Skeletal muscle cell (primary cell): Measurements from ENCODE around the gene ANKH.

ENCODE experiments used
- DNase-seq: peaks from one replicate; pipeline ENCODE4 v3.0.0-alpha.2; 2010; ENCODE audit warnings: low read depth
- H3K4me3 ChIP-seq: 2 replicates; pipeline ENCODE4 v1.5.1; 2011; ENCODE audit warnings: low read depth, mild to moderate bottlenecking, control low read depth, low read length, moderate library complexity

ANKH gene

GRCh38 chr5:14707811-14708390, 163.7 kb downstream of the ANKH start:
- H3K4me3 ChIP-seq = no peak overlapping the region
- DNase-seq = no peak

GRCh38 chr5:14706615-14707021, 165.0 kb downstream of the ANKH start:
- no peak for DNase-seq
- H3K4me3 ChIP-seq = no peak overlapping the region

- no peak for DNase-seq
- no peak overlapping the region for H3K4me3 ChIP-seq
Measured at GRCh38 chr5:14705556-14705955, 166.0 kb downstream of the ANKH start.

GRCh38 chr5:14702238-14702839, 169.2 kb downstream of the ANKH start:
- no peak overlapping the region for H3K4me3 ChIP-seq
- DNase-seq = no peak

- DNase-seq = no peak
- no peak overlapping the region for H3K4me3 ChIP-seq
Measured at GRCh38 chr5:14701556-14701955, 170.0 kb downstream of the ANKH start.

GRCh38 chr5:14700478-14701436, 170.8 kb downstream of the ANKH start:
- H3K4me3 ChIP-seq = no peak overlapping the region
- DNase-seq = no peak

- no peak for DNase-seq
- H3K4me3 ChIP-seq = no peak overlapping the region
Measured at GRCh38 chr5:14699807-14700400, 171.7 kb downstream of the ANKH start.

- no peak overlapping the region for H3K4me3 ChIP-seq
- no peak for DNase-seq
Measured at GRCh38 chr5:14699159-14699558, 172.4 kb downstream of the ANKH start.

GRCh38 chr5:14698495-14698894, 173.1 kb downstream of the ANKH start:
- no peak overlapping the region for H3K4me3 ChIP-seq

GRCh38 chr5:14696851-14697250, 174.7 kb downstream of the ANKH start:
- no peak for DNase-seq
- no peak overlapping the region for H3K4me3 ChIP-seq

More at GRCh38 chr5:14698495-14698894, 173.1 kb downstream of the ANKH start:
- DNase-seq = no peak

GRCh38 chr5:14696057-14696456, 175.5 kb downstream of the ANKH start:
- H3K4me3 ChIP-seq = no peak overlapping the region
- DNase-seq = no peak

- DNase-seq = no peak
- no peak overlapping the region for H3K4me3 ChIP-seq
Measured at GRCh38 chr5:14695152-14695551, 176.4 kb downstream of the ANKH start.

GRCh38 chr5:14693070-14693469, 178.5 kb downstream of the ANKH start:
- DNase-seq = no peak
- no peak overlapping the region for H3K4me3 ChIP-seq

- DNase-seq = no peak
- no peak overlapping the region for H3K4me3 ChIP-seq
Measured at GRCh38 chr5:14687023-14687665, 184.4 kb downstream of the ANKH start.

- H3K4me3 ChIP-seq = no peak overlapping the region
- no peak for DNase-seq
Measured at GRCh38 chr5:14686517-14686916, 185.1 kb downstream of the ANKH start.

GRCh38 chr5:14685757-14686156, 185.8 kb downstream of the ANKH start:
- no peak overlapping the region for H3K4me3 ChIP-seq
- DNase-seq = no peak

GRCh38 chr5:14684757-14685156, 186.8 kb downstream of the ANKH start:
- DNase-seq = no peak
- no peak overlapping the region for H3K4me3 ChIP-seq

- no peak for DNase-seq
- no peak overlapping the region for H3K4me3 ChIP-seq
Measured at GRCh38 chr5:14683906-14684455, 187.6 kb downstream of the ANKH start.

- DNase-seq = no peak
- H3K4me3 ChIP-seq = no peak overlapping the region
Measured at GRCh38 chr5:14681236-14681752, 190.3 kb downstream of the ANKH start.
